ENCODE measurements around the gene PABPC3. TPM values are rescaled to one million over a fixed set of nuclear protein-coding genes. Genes with fewer than 3 reads are reported as not detected.

PABPC3 gene
- total and polyA plus RNA-seq, 2 donors (not counting 3 experiments of a cell fraction or from before 2014, with no cell fraction given): 0.07 to 0.31 TPM

- Histone ChIP-seq H2AFZ (ENCODE audit: low read depth, low read length) (no peak overlapping the region), H3K9me3 (replicated peaks; ENCODE audit: control insufficient read depth, insufficient read depth, low read length) (no peaks in the 10 kb centered on the region), H4K20me1 (replicated peaks; ENCODE audit: control insufficient read depth, extremely low read depth, insufficient read depth, low read length) (no peaks in the 10 kb centered on the region), H3K9ac (replicated peaks; ENCODE audit: extremely low read depth, insufficient read depth, low read length) (no peak overlapping the region), H3K36me3 (ENCODE audit: control insufficient read depth in 2 of 2, extremely low read depth in 1 of 2, insufficient read depth in 2 of 2, low read length in 2 of 2) (no peaks in the 10 kb centered on the region), H3K79me2 (ENCODE audit: control insufficient read depth, insufficient read depth, low read length) (no peaks in the 10 kb centered on the region), H3K4me3 (replicated peaks in 1 of 3; ENCODE audit: insufficient read depth in 1 of 3, low read depth in 1 of 3, low read length in 3 of 3) (no peak overlapping the region), H3K9me1 (replicated peaks; ENCODE audit: control insufficient read depth, extremely low read depth, insufficient read depth, low read length) (no peaks in the 10 kb centered on the region), H3K4me1 (ENCODE audit: control insufficient read depth, extremely low read depth, insufficient read depth, low read length) (no peaks in the 10 kb centered on the region), H3K27me3 (ENCODE audit: control insufficient read depth in 2 of 2, insufficient read depth in 2 of 2, low read length in 2 of 2) (peaks cover 0 to 2% of the 10 kb centered on the region in 2 experiments), H3K4me2 (ENCODE audit: insufficient read depth, low read length) (no peak overlapping the region), H3K27ac (ENCODE audit: insufficient read depth, low read depth, low read length) (no peak overlapping the region)
- intact Hi-C loops (cut with micrococcal nuclease) (no loop called here), dilution Hi-C loops (cut with MboI; ENCODE audit: extremely low pct_ligation_motif_present, low sequenced_read_pairs) (no loop called here)
- TF ChIP-seq MYC (IDR thresholded peaks at IDR 0.05; ENCODE audit: low read depth, low read length) (no peak), JUN (IDR thresholded peaks at IDR 0.05; ENCODE audit: borderline replicate concordance, insufficient read depth, insufficient read length, low read depth) (no peak), POLR2AphosphoS5 (IDR thresholded peaks at IDR 0.05; ENCODE audit: insufficient read depth, low read depth, low read length) (no peak), FOS (IDR thresholded peaks at IDR 0.05; ENCODE audit: borderline replicate concordance, insufficient read depth, low read length) (no peak), CTCF (IDR thresholded peaks at IDR 0.05; ENCODE audit: extremely low read depth in 1 of 2, insufficient read depth in 1 of 2, low read depth in 1 of 2, low read length in 2 of 2) (no peak), MAX (IDR thresholded peaks at IDR 0.05; ENCODE audit: insufficient read depth, insufficient read length) (no peak), GATA2 (IDR thresholded peaks at IDR 0.05; ENCODE audit: insufficient read depth, insufficient read length, low read depth, low read length) (no peak), POLR2A (IDR thresholded peaks at IDR 0.05; ENCODE audit: low read depth, low read length) (no peak), EZH2 (IDR thresholded peaks at IDR 0.05; ENCODE audit: borderline replicate concordance, low read depth, low read length, severe bottlenecking) (no peak)
- POLR2A ChIA-PET: no interaction called here
- CTCF ChIA-PET: interaction anchor here (1.0 to 1.3 kb wide), 2 partner anchors 14 to 17 kb away, joined by 3 to 4 read pairs; no protein-coding TSS in a partner anchor
- DNase-seq (ENCODE audit: low read depth, low spot score): no peak
- FAIRE-seq: no peak
- no TSS peak for BruUV-seq (replicated peaks)
These were observed 35.0 kb downstream of the PABPC3 start for GRCh38 chr13:25130944-25131343.

All from endothelial cell of umbilical vein (primary cell).